Stimulated activated CD4-positive, alpha-beta T cell treated with anti-CD3 and anti-CD28 coated beads, Interleukin-4, amount 100 ng/mL, for 4 hours (primary cell): ENCODE results near the gene CYFIP2.

ENCODE experiments used
- DNase-seq, 2 experiments: peaks; one replicate each; pipeline ENCODE4 v3.0.0-alpha.2; 2020

Gene CYFIP2

GRCh38 chr5:157259699-157260098, 6.2 kb upstream of the CYFIP2 start:
- DNase-seq: no peak

DNA sequence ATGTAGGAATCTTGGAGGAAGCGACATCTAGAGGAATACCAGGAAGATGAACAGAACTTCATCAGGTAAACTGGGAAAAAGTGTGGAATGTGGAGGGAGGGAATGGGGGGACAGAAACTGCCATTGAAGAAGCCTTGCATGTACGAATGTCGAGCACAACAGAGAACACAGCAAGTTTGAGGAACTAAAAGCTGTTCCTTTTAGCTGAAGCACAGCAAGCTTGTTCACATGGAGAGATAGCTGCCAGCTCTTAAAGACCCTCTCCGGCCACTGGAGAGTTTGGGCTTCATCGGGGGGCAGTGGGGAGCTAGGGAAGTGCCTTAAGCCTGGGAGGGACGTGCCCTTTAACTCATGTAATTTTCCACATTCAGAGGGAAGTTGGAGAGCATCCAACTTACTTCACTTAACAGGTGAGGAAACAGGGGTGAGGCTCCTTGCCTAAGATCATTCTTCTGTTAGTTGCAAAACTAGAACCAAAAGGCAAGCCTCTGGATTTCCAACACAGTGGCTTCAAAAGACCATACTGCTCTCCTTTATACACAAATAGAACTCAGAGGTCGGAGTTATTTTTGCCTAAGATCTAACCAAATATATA, 2.3 kb upstream of the CYFIP2 start:
- no peak for DNase-seq

DNA sequence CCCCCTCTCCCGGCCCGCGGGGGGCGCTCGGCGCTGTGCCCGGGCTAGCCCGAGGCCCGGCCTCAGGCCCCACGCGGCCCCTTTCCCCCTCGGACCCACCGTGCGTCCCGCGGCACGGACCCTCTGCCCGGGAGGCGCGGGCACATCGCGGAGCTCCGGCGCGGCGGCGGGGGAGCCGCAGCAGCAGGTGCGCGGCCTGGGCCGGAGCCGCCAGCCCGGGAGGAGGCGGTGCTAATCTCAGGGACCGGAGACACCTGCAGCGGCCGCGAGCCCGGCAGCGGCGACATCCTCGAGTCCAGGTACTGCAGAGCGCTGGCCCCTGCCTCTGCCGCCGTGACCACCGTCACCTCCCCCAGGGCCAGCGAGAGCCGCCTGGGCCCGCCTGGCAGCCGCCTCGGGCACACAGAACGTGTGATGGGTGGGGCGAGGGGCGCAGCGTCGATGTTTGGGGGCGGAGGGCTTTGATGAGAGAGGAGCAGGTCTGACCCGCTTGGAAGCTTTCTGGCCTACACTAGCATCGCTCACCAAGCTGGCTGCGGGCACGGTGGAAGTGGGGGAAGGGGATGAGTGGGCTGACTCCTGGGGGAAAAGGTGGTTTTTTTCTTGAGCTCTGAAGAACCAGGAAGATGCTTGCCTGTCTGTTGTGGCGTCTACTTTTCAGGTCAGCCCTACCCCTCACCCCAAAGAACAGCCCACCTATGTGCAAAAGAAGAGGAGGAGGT, 524 bp downstream of the CYFIP2 start:
- DNase-seq: peak; percentile 52 to 56

DNA sequence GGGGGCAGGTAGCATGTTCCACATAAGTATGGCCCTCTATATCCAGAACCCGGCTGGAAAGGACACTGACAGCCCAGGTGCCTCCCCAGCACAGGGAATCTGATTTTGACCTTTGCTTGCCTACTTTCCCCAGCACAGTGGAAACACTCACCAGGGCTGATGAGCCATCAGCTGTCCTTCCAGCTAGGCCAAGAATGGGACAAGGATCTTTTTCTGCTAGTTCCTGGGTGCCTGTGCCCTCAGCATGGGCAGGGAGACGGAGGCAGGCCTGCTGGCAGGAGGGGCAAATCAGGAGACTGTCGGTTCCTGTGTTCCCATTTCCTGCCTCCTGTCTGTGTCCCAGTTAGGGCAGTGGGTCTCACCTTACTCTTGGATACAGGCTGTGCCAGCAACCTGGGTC, 1.1 kb downstream of the CYFIP2 start:
- DNase-seq: no peak

DNA sequence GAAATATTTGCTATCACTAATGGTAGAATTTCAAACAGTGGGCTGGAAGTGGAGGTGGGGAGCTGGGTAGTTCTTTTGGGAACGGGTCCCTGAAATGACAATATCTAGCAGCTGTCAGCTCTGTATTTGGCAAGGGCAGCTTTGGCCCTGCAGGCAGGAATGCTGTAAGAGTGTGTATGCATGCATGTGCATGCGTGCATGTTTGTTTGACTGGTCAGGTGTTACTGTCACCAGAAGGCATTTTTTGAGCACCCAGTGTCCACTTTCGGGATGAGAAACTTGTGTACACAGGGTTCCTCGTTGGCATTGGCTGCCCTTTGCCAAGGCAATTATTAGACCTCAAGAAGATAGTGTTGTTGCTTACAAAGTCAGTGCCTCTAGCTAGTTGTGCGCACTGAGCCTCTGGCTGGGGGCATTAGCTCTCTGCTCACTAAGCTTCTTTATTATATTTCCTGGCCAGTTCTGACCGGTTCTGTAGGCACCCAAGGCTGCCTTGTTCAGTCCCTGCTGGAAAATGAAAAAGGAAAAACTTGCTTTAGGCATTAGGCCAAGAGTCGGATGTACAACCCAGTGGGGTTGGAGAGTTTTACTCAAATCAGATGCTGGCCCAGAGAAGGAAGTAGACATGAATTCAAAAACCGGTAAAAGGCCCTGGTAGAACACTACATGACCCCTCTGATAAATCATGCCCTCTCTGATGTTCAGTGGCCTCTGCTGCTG, 2.0 kb downstream of the CYFIP2 start:
- no peak for DNase-seq

GRCh38 chr5:157269165-157269671, 3.3 kb downstream of the CYFIP2 start:
- DNase-seq: no peak

DNA sequence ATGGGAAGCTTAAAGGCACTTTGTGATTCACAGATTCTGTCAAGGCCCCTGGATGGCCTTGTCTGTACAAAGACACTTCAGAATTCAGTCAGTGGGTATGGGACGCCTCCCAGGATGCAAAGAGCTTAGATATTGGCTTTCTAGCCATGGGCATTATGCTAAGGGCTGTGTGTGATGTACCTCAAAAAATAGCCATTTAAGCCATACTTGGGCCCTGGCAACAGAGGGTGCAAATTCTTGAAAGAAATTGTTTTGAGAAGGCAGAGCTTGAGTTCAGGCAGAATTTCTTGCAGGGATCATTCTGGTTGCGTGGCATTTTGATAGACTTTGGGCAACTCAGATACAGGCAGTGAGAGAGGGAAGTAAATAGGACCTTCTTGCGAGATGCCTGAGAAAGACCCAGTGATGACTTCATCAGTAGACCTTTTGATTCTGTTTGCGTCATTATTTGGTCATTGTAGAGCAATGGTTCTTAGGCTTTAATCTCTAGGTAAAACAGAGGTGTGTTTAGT, 3.9 kb downstream of the CYFIP2 start:
- DNase-seq: no peak

GRCh38 chr5:157270771-157271170, 4.8 kb downstream of the CYFIP2 start:
- DNase-seq: no peak

- peak; percentile 62 to 79 for DNase-seq
These were observed 5.9 kb downstream of the CYFIP2 start for GRCh38 chr5:157271740-157272271.

DNA sequence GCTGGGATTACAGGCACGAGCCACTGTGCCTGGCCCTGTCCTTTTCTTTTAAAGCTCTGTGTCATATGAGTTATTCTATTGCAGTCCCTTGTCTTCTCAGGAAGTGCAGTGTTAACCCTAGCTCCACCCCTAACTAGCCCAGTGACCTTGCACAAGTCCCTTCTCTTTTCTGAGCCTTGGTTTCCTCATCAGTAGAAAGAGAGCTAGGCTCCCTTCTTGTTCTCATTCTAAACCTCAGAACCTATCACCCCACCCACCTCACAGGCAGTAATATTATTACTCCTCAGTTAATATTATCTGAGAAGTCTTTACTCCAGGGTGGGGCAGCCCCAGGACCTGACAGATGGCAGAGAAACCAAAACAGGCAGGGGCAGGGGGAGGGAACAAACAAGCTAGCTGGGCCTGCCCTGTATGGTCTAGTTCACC, 7.2 kb downstream of the CYFIP2 start:
- DNase-seq: no peak

DNA sequence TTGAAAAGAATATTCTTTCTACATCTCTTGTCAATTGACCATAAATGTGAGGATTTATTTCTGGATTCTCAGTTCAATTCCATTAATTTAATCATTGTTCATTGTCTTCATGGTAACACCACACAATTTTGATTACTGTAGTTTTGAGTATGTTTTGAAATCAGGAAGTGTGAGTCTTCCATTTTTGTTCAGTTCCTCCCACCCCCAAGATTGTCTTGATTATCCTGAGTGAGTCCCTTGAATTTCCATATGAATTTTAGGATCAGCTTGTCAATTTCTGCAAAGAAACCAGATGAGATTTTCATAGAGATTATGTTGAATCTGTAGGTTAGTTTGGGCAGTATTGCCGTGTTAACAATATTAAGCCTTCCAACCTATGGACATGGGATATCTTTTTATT, 9.5 kb downstream of the CYFIP2 start:
- no peak for DNase-seq

- DNase-seq: no peak
These were observed 12.6 kb downstream of the CYFIP2 start for GRCh38 chr5:157278319-157279037.

DNA sequence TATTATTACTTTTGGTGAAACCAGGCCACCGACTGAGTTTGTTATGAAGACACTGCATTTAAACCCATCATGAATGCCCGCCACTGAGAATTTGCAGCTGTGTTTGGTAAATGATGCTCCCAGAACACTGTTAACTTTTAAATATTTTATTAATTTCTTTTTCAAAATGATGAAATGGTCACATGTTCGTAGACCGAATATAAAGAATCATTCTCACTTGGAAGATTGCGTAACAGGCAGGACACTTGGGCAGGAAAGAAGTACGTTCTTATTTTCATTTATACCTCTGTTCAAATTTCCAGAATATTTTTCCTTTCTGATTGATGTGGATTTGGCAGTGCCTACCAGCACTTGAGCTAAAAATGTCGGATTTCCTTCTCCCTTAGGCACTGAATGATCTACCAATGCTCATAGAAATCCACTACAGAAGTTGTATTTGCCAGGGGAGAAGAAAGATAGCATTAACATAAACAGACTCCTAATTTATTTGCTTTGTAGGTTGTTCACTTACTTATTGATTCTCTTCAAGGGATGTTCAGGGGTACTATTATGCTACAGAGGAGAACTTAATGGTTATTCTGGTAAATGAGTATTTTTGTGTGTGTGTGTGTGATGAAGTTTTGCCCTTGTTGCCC, 13.8 kb downstream of the CYFIP2 start:
- DNase-seq: no peak

DNA sequence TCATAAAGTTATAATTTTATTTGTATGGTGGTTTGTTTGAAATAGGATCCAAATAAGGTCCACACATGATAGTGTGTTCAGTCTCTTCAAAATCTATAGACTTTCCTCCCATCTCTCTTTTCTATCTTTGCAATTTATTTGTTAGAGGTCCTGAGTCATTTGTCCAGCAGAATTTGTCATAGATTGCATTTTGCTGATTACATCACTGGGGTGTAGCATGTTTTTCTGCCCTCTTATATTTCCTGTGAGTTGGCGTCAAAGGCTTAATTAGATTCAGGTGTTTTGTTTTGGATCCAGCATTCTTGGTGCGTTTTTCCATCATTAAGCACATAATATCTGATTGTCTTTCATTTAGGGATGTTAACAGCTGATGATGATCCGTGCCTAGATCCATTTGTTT, 15.0 kb downstream of the CYFIP2 start:
- DNase-seq: no peak

DNA sequence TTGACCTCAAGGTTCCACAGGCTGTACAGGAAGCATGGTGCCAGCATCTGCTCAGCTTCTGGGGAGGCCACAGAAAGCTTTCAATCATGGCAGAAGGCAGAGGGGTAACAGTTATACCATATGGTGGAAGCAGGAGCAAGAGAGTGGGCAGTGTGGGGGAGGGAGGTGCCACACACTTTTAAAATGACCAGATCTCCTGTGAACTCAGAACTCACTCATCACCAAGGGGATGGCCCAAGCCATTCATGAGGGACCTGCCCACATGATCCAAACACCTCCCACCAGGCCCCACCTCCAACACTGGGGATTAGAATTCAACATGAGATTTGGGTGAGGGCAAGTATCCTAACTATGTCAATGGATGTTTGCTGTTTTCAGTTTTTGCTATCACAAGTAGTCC, 16.2 kb downstream of the CYFIP2 start:
- DNase-seq: no peak

DNA sequence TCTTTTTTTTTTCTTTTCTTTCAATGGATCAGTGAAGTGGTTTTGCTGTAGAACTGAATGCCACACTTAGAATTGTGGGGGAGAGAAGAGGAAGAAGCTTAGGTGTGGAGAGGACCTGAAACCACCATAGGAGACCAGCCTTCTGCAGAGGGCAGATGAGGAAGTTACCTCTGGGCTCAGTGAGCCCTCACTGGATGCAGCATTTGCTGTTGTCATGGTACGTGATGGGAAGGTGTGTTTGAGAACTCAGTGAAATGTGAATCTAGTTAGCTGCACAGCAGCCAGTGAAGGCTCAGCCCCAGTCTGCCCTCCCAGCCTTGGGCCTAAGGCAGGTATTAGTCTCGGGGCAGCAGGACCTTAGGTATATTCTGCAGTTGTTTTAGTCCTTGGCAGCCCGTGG, 17.5 kb downstream of the CYFIP2 start:
- DNase-seq: no peak

DNA sequence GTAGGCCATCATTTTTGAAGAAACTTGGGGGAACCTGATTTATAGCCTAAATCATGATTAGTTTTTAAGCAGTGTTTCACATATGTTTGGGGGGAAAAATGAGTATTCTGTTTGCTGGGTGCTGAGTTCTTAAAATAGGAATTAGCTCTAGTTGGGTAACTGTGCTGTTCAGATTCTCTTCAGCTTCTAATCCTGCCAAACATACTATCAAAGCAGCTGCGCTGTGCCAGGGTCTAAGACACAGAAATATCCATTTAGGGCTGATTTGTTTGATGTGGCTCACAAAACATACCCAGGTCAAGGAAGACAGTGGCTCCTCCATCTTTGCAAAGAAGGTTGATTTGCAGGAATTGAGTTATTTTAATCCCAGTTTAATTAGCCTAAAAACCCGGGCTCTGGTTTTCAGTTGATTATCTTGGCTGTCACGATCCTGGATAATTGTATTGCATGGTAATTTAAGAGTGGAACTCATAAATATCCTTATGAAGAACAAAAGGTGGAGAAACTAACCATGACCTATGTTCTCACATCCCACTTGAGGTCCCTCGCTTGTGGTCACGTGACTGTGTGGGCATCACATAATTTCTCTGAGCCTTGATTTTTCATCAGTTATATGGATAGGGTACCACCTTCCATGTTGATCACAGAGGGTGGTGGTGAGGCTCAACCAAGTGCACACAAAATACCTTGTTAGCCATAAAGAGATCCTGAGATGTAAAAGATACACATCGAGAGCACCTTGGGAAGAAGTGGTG, 18.7 kb downstream of the CYFIP2 start:
- no peak for DNase-seq

DNA sequence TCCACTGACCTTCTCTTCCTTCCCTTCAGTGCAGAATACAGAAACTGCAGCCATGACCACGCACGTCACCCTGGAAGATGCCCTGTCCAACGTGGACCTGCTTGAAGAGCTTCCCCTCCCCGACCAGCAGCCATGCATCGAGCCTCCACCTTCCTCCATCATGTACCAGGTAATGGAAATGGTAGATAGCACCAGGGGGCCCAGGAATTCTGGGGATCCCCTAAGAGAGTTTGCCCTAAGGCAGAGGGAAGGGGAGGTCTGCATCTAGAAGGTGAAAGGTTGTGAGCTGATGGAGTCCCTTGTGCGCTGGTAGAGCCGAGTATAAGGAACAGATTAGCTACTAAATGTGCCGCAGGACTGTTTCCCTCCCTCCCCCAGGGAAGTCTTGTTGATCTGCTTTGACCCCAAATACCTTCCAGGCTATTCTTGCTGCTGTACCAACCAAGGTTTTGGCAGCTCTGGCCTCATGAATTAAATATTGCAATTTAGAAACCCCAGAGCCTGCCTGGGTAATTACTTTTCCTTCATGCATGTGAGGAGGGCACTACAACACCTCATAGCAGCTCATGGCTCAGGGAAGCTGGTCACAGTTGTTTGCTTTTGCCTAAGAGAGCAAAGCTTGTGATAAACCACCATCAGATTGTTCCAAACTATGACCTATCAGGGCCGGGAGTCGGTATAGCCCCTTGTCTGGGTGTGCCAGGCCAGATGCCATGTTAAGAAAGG, 19.6 kb downstream of the CYFIP2 start:
- DNase-seq: no peak

DNA sequence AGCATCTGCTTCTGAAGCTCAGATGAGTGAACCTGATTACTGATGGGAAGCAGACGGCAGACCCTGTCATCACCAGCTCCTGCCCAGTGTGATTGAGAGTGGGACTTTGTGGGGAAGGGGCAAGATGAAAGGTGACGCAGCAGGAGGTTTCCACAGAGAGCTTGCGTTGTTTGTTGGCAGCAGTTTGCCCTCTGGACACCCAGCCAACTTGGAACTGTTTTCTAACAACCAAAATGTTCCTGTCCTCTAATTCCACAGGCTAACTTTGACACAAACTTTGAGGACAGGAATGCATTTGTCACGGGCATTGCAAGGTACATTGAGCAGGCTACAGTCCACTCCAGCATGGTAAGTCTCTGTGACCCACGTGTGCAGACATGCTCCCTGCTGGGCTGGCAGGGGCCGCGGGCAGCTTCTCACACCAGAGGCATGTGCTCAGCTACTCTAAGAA, 20.9 kb downstream of the CYFIP2 start:
- DNase-seq: no peak

DNA sequence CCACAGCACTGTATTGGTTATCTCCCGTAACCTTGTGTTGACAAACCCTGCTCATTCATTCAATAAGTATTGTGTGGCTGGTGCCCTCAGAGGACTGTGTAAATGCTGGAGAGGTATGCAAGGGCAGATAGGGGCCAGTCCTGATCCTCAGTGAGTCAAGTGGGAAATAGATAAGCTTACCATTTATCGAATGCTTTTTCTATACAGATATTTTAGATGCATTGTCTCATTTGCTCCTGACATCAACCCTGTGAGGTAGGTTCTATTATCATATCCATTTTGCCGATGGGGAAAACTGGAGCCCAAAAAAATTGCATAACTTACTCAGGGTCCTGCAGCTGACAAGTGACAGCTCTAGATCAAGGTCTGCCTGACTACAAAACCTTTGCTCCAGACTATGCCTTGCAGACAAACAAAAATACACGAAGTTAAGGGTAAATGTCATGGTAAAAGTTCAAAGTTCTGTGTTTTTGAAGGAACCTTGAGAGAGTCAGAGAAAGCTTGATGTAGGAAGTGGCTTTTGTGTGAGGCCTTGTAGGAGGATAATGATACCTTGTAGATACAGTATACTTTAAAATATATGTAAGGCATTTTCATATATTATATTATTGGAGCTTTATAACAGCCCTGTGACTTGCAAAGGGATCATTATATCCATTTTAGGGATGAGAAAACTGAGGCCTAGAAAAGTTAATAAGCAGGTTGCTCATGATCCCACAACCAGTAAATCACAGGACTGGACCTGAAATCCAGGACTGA, 22.7 kb downstream of the CYFIP2 start:
- no peak for DNase-seq
